DND-41 (cell line): Measurements from ENCODE around the gene TLCD3B.

Experiments used
- CTCF ChIP-seq: IDR thresholded peaks from 2 replicates; pipeline ENCODE4 v1.5.1; 2012; ENCODE audit warnings: borderline replicate concordance, low read length, moderate library complexity, mild to moderate bottlenecking; ENCODE audit not compliant: poor library complexity, severe bottlenecking; ENCODE audit errors: extremely low read depth
- EZH2 ChIP-seq: IDR thresholded peaks from 3 replicates; pipeline ENCODE4 v1.6.1; 2012; ENCODE audit warnings: borderline replicate concordance, low read depth, mild to moderate bottlenecking, moderate library complexity, low read length, inconsistent platforms; ENCODE audit not compliant: severe bottlenecking

- TF ChIP-seq CTCF = no peak
- no peak for TF ChIP-seq EZH2
Measured at GRCh38 chr16:29978081-29978480, 53.0 kb downstream of the TLCD3B start.
